Breast epithelium (tissue), 3 donors: Measurements from ENCODE around the gene KREMEN1.

ENCODE experiments used
- POLR2A ChIP-seq: fragments of 450-650 bp; IDR thresholded peaks from one replicate; pipeline ENCODE4 v1.6.1; 2016; ENCODE audit warnings: antibody characterized with exemption, mild to moderate bottlenecking, moderate library complexity
- TF ChIP-seq, protein P1 (sequence below), 3 donors: fragments of 450-650 bp; IDR thresholded peaks; one replicate each; pipeline ENCODE4 v1.5.1; 2016 to 2017; ENCODE audit warnings: antibody characterized with exemption in 3 of 3, mild to moderate bottlenecking in 3 of 3, moderate library complexity in 3 of 3

DNA sequence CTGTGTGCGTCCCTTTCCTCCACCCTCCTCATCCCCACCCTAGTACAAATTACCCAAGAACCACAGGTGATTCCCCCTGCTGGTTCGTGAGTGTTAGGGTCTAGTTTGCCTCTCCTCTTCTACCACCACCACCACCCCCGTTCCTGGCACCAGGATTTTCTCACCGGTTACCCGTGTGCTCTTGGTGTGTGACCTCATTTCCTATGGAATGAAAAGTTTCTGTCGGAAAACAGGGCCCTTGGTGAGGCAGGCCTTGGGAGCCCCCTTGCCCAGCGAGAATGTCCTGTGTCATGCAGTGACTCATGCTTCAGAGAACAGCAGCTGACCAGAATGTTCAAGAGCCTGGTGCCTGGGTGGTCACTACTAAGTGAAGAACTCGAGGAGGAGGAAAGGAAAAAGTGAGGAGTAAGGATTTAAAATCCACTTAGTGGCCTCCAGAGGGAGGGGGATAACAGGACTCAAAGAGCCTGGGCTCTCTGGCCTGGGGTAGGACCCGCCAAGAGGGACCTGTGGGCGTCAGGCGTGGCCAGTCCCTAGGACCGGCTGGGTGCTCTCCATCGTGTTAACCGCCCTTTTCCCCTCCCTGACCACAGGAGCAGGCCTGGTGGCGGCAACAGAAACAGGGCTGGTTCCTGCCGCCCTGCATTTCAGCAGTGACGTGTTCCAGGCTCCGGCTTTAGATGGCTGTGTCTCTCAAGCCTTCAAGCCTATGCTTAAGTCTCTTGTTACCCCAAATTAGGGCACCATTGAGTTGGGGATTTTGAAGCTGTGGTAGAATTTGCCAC, 41.4 kb upstream of the KREMEN1 start:
- TF ChIP-seq, protein P1, sequence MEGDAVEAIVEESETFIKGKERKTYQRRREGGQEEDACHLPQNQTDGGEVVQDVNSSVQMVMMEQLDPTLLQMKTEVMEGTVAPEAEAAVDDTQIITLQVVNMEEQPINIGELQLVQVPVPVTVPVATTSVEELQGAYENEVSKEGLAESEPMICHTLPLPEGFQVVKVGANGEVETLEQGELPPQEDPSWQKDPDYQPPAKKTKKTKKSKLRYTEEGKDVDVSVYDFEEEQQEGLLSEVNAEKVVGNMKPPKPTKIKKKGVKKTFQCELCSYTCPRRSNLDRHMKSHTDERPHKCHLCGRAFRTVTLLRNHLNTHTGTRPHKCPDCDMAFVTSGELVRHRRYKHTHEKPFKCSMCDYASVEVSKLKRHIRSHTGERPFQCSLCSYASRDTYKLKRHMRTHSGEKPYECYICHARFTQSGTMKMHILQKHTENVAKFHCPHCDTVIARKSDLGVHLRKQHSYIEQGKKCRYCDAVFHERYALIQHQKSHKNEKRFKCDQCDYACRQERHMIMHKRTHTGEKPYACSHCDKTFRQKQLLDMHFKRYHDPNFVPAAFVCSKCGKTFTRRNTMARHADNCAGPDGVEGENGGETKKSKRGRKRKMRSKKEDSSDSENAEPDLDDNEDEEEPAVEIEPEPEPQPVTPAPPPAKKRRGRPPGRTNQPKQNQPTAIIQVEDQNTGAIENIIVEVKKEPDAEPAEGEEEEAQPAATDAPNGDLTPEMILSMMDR (IDR thresholded peaks at IDR 0.05): peak in 2 of 3 donors; percentile 9 to 27
- TF ChIP-seq POLR2A: no peak
